Fibroblast of lung (primary cell): ENCODE data around the gene SPATA6L. TPM values are rescaled to one million over a fixed set of nuclear protein-coding genes. Genes with fewer than 3 reads are reported as not detected.
A peak's percentile ranks its signal among the peaks of the same experiment; 100 is the strongest.

Source experiments
- DNase-seq, 2 donors: peaks; one replicate each; pipeline versions ENCODE4 v3.0.0 to v3.0.0-alpha.2; 2010; ENCODE audit warnings: low read depth in 2 of 2
- H2AFZ ChIP-seq: 2 replicates; pipeline ENCODE4 v1.5.1; 2012; ENCODE audit warnings: low read length, control low read depth, inconsistent platforms
- H3K27ac ChIP-seq: 2 replicates; pipeline ENCODE4 v1.5.1; 2011; ENCODE audit warnings: low read length, control low read depth; ENCODE audit not compliant: insufficient read depth
- H3K27me3 ChIP-seq: 2 replicates; pipeline ENCODE4 v1.5.1; 2011; ENCODE audit warnings: mild to moderate bottlenecking, low read length; ENCODE audit not compliant: control insufficient read depth, insufficient read depth
- H3K36me3 ChIP-seq: 2 replicates; pipeline ENCODE4 v1.5.1; 2011; ENCODE audit warnings: low read length; ENCODE audit not compliant: control insufficient read depth, insufficient read depth
- H3K4me1 ChIP-seq: 2 replicates; pipeline ENCODE4 v1.5.1; 2011; ENCODE audit warnings: low read length; ENCODE audit not compliant: control insufficient read depth, insufficient read depth; ENCODE audit errors: extremely low read depth
- H3K4me2 ChIP-seq: 2 replicates; pipeline ENCODE4 v1.5.1; 2011; ENCODE audit warnings: low read length, control low read depth; ENCODE audit not compliant: insufficient read depth; ENCODE audit errors: extremely low read depth
- H3K4me3 ChIP-seq, 4 experiments: fragments of 200-600 bp in 1 of 4; sonication (generic) in 1 of 4; replicated peaks in 1 of 4; 2 replicates each; pipeline ENCODE4 v1.5.1; 2011 to 2016; ENCODE audit warnings: low read length in 4 of 4, low read depth in 3 of 4, mild to moderate bottlenecking in 3 of 4, control low read depth in 2 of 4, inconsistent platforms in 1 of 4, mixed read lengths in 1 of 4; ENCODE audit not compliant: insufficient read depth in 1 of 4; ENCODE audit errors: control extremely low read depth in 1 of 4
- H3K79me2 ChIP-seq: 2 replicates; pipeline ENCODE4 v1.5.1; 2012; ENCODE audit warnings: mild to moderate bottlenecking, low read length, inconsistent platforms; ENCODE audit not compliant: control insufficient read depth, insufficient read depth
- H3K9ac ChIP-seq: 2 replicates; pipeline ENCODE4 v1.5.1; 2011; ENCODE audit warnings: mild to moderate bottlenecking, low read length, control low read depth; ENCODE audit not compliant: insufficient read depth
- H3K9me3 ChIP-seq: 2 replicates; pipeline ENCODE4 v1.5.1; 2012; ENCODE audit warnings: low read depth, low read length; ENCODE audit not compliant: control insufficient read depth, insufficient read depth
- H4K20me1 ChIP-seq: 2 replicates; pipeline ENCODE4 v1.5.1; 2011; ENCODE audit warnings: low read length; ENCODE audit not compliant: control insufficient read depth, insufficient read depth; ENCODE audit errors: extremely low read depth
- EZH2 ChIP-seq: IDR thresholded peaks from 2 replicates; pipeline ENCODE4 v1.5.1; 2012; ENCODE audit warnings: low read length, control low read depth, mild to moderate bottlenecking; ENCODE audit errors: missing control alignments
- polyA minus RNA-seq: library from RNA; depleted of rRNA, polyadenylated mRNA; stranded (reverse); fragments of >200 nt; gene quantifications from 2 replicates; pipeline ENCODE4 v1.2.3, GENCODE V29; 2011; ENCODE audit warnings: low replicate concordance
- polyA plus RNA-seq, 2 donors: library from polyadenylated mRNA; depleted of rRNA in 1 of 2; stranded (reverse) in 1 of 2; unstranded in 1 of 2; fragments of >200 nt; gene quantifications; 2 replicates each; pipeline ENCODE4 v1.2.1, GENCODE V29; 2011 to 2012; ENCODE audit warnings: missing spikeins in 1 of 2
- total RNA-seq: library from RNA; depleted of rRNA; stranded (reverse); fragments of >200 nt; gene quantifications from 2 replicates; pipeline ENCODE4 v1.2.1, GENCODE V29; 2014
- TF ChIP-seq, protein P1 (sequence below), 2 donors: IDR thresholded peaks in 1 of 2; conservative IDR thresholded peaks in 1 of 2; 1 replicate in 1 of 2; 2 replicates in 1 of 2; pipeline ENCODE4 v1.5.1; 2011 to 2012; ENCODE audit warnings: low read length in 2 of 2, control low read depth in 1 of 2, inconsistent platforms in 1 of 2, low read depth in 1 of 2, mild to moderate bottlenecking in 1 of 2

The SPATA6L gene, protein sequence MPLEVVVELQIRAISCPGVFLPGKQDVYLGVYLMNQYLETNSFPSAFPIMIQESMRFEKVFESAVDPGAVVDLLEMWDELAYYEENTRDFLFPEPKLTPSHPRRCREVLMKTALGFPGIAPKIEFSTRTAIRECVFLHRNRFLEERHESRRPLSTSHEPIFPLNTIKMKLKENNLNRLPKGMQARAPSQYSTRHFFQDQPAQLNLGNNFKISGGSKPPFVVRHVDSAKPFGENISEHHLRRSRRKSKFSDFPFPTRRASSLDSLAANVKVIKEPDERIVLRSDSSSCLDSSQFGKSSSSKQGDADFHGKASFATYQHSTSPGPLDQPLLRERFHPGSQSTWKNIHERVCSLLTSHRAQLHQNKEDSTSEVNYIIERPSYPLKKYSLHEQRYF
- total RNA-seq (0.77 and 1.2 TPM in 2 replicates), polyA plus RNA-seq (0.45 and 0.54 TPM in 2 replicates), polyA minus RNA-seq (not detected in 2 replicates)
- polyA plus RNA-seq (2012): 0.41 and 0.47 TPM in 2 replicates

DNA sequence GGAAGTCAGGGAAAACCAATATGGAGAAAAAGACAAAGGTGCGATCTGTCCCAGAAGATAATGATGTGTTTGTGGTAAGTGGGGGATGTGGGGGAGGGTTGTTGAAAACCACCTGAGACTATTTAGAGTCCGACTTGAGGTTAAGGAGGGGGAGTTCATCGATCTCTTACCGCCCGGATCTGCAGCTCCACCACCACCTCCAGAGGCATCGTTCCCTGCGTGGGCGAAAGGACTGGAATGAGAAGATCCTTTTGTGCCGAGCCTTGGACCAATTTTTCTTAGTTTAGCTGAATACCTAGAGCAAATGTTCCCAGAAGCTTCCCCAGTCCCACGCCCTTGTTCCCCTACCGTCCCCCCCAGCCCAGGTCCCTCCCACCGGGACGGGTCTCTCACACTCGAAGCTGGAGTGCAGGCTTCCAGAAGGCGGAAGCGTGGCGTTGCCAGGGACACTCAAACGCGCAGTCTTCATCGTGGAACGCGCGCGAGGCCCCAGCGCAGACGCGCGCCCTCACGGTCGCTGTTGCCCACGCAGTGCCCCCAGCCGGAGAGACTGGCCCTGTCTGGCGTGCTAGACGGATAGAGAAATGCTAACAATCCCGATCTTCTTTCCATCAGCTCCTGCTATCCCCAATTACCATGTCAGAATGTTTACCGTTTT, at the start of gene SPATA6L:
SPATA6L (minus strand) TSS at position 439 of the 658 bp plus-strand sequence; CDS start at position 209, 230 bp downstream.
- Histone ChIP-seq H3K79me2 (no peaks in the 10 kb centered on the region), H3K27ac (peak within 1 kb of the TSS; percentile 24), H3K27me3 (no peaks in the 10 kb centered on the region), H3K36me3 (no peaks in the 10 kb centered on the region), H3K4me3 (peak within 1 kb of the TSS; percentile 31 to 62 (median 58)), H3K9ac (peak within 1 kb of the TSS; percentile 43), H3K4me1 (peaks cover 11% of the 10 kb centered on the region), H3K4me2 (peak within 1 kb of the TSS; percentile 86), H4K20me1 (no peaks in the 10 kb centered on the region), H3K9me3 (no peaks in the 10 kb centered on the region), H2AFZ (peak within 1 kb of the TSS; percentile 81)
- TF ChIP-seq EZH2: no peak
- TF ChIP-seq, protein P1, sequence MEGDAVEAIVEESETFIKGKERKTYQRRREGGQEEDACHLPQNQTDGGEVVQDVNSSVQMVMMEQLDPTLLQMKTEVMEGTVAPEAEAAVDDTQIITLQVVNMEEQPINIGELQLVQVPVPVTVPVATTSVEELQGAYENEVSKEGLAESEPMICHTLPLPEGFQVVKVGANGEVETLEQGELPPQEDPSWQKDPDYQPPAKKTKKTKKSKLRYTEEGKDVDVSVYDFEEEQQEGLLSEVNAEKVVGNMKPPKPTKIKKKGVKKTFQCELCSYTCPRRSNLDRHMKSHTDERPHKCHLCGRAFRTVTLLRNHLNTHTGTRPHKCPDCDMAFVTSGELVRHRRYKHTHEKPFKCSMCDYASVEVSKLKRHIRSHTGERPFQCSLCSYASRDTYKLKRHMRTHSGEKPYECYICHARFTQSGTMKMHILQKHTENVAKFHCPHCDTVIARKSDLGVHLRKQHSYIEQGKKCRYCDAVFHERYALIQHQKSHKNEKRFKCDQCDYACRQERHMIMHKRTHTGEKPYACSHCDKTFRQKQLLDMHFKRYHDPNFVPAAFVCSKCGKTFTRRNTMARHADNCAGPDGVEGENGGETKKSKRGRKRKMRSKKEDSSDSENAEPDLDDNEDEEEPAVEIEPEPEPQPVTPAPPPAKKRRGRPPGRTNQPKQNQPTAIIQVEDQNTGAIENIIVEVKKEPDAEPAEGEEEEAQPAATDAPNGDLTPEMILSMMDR (conservative IDR thresholded peaks at IDR 0.05 in 1 of 2, IDR thresholded peaks at IDR 0.05 in 1 of 2; ENCODE audit: low read depth in 1 of 2, low read length in 2 of 2): peak in 1 of 2 donors; percentile 19
- DNase-seq: peak; percentile 48 to 63

DNA sequence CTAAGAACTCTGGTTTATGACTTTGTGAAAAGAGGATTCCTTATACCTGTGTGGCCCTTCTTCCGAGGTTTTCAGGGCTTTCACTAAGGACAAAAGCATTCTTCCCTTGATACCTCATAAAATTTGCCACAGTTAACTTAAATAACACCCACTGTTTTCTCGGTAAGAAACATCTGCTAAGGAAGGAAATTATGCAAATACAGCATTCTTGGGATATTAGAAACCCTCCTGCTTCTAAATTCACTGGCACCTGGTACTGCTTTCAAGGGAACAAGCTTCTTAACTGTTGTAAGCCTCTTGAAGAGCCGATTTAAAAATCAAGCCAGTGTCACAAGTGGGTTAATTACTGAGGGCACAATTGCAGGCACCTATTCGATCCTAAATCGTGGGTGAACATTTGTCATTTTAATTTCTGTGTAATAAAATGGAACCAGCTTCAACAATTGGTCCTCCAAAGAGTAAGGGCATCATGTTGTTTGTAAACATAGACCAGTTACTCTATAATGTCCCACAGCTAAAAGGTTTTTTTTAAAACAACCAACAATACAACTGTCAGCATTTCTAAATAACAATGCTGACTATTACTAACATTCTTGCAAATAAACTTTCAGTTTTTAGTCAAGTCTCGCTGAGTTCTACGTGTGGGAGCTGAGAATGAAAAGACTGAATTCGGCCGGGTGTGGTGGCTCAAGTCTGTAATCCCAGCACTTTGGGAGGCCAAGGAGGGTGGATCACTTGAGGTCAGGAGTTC, 48.2 kb upstream of the SPATA6L start:
- Histone ChIP-seq H3K9me3 (no peaks in the 10 kb centered on the region), H3K79me2 (no peaks in the 10 kb centered on the region), H3K4me3 (no peak overlapping the region), H2AFZ (no peak overlapping the region), H3K9ac (no peak overlapping the region), H3K27me3 (no peaks in the 10 kb centered on the region), H4K20me1 (no peaks in the 10 kb centered on the region), H3K4me1 (no peaks in the 10 kb centered on the region), H3K4me2 (no peak overlapping the region), H3K27ac (no peak overlapping the region), H3K36me3 (peaks cover 5% of the 10 kb centered on the region)
- peak in 1 of 2 donors; percentile 73 for DNase-seq
- TF ChIP-seq, protein P1 (conservative IDR thresholded peaks at IDR 0.05 in 1 of 2, IDR thresholded peaks at IDR 0.05 in 1 of 2; ENCODE audit: low read depth in 1 of 2, low read length in 2 of 2): no peak
- no peak for TF ChIP-seq EZH2

DNA sequence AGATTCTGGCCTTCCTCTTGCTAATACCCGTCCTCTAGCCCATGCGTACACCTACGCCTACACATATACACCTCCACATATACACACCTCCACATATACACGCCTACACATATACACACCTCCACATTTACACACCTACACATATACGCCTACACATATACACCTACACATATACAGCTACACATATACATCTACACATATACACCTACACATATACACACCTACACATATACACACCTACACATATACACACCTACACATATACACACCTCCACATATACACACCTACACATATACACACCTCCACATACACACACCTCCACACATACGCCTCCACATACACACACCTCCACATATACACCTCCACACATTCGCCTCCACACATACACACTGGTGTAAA, 47.6 kb upstream of the SPATA6L start:
- Histone ChIP-seq H3K4me1 (no peaks in the 10 kb centered on the region), H3K27ac (no peak overlapping the region), H3K79me2 (no peaks in the 10 kb centered on the region), H2AFZ (no peak overlapping the region), H3K36me3 (peaks cover 5% of the 10 kb centered on the region), H3K9ac (no peak overlapping the region), H3K9me3 (no peaks in the 10 kb centered on the region), H4K20me1 (no peaks in the 10 kb centered on the region), H3K27me3 (no peaks in the 10 kb centered on the region), H3K4me2 (no peak overlapping the region), H3K4me3 (no peak overlapping the region)
- TF ChIP-seq, protein P1 (conservative IDR thresholded peaks at IDR 0.05 in 1 of 2, IDR thresholded peaks at IDR 0.05 in 1 of 2; ENCODE audit: low read depth in 1 of 2, low read length in 2 of 2): no peak
- no peak for TF ChIP-seq EZH2
- DNase-seq: peak in 1 of 2 donors; percentile 8
